GM19351 (cell line): ENCODE measurements around the gene ANKRD31.
"Not testable (repeated sequence)": the region's sequence is repeated elsewhere in the genome, so short reads cannot be mapped to it uniquely, and the experiment has no call there.

Experiments used
- ATAC-seq: cut with Tn5 transposase; IDR thresholded peaks from one replicate; pipeline ENCODE4 v1.9.1; 2021; ENCODE audit warnings: mild to moderate bottlenecking, moderate library complexity; ENCODE audit not compliant: unreplicated experiment

Gene ANKRD31

DNA sequence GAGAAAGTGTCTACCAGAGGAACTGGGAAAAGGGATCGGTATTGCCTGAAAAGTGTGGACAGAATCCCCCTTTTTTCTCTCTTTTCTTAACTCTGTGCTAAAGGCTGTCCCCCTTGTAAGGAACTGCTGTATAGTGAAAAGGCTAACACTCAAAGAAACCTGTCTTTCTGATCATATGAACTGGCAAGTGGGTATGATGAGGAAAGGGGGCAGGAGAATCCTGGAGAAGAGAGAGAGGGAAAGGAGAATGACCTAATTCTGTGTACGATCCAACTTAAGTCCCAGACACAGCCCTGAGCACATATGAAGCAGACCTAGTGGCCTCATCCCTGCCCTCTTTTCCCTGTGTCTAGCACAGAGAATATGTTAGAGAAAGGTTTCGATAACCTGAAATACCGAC, 967 bp downstream of the ANKRD31 start:
- no peak for ATAC-seq

DNA sequence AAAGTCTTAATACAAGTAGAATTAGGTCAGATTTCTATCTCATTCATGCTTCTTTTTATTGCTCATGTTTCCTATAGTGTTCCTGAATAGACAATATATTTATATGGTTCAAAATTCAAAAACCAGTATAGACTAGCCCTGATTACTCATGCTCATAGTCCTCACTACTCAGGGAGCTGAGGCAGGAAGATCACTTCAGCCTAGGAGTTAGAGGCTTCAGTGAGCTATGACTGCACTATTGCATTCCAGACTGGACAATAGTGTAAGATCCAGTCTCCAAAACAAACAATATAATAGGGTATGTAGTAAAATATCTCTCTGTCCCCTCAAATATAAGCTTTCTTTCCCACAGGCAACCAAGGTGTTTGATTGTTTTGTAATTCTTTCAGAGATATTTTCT, 2.4 kb downstream of the ANKRD31 start:
- ATAC-seq: no peak

DNA sequence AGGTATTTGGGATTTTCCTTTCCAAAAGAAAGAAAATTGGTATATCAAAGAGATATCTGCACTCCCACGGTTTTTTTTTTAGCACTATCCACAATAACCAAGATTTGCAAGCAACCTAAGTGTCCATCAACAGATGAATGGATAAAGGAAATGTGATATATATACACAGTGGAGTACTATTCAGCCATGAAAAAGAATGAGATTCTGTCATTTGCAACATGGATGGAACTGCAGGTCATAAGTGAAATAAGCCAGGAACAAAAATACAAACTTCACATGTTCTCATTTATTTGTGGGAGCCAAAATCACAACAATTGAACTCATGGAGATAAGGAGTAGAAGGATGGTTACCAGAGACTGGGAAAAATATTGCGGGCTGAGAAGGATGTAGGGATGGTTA, 9.8 kb downstream of the ANKRD31 start:
- no peak for ATAC-seq

DNA sequence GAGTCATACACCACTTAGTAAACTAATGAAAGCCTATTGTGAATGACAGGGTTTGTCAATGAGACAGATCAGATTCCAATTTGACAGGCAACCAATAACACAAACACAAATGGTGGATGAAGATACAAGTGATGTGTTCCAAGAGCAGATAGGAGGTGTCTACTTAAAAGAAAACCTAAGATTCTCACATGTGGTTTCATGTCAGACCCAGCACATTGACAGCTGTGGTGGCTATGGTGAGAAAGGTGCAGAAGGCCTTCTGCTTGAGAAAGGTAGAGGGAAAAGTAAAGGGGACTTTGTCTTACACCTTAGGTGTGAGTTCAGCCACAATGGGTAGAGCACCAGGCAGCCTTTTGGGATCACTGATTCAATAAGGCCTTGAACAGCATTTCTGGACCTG, 11.2 kb downstream of the ANKRD31 start:
- ATAC-seq: no peak

DNA sequence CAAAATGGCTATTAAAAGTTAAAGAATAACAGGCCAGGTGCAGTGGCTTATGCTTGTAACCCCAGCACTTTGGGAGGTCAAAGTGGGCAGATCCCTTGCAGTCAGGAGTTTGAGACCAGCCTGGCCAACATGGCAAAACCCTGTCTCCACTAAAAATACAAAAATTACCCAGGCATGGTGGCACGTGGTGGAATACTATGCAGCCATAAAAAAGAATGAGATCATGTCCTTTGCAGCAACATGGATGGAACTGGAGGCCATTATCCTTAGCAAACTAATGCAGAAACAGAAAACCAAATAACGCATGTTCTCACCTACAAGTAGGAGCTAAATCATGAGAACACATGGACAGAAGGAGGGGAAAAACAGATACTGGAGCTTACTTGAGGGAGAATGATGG, 15.9 kb downstream of the ANKRD31 start:
- ATAC-seq: not testable (repeated sequence)

DNA sequence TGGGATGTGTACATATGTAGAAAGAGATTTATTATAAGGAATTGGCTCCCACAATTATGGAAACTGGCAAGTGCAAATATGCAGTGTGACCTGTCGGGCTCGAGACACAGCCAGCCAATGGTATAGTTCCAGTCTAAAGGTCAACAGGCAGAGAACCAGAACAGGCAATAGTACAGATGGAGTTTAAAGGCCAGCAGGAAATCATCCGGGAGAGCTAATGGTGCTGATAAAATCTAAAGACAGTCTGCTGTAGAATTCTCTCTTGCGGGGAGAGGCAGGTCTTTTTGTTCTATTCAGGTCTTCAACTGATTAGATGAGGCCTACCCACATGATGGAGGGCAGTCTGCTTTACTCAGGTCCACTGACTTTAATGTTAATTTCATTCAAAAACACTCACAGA, 21.8 kb downstream of the ANKRD31 start:
- ATAC-seq: no peak

DNA sequence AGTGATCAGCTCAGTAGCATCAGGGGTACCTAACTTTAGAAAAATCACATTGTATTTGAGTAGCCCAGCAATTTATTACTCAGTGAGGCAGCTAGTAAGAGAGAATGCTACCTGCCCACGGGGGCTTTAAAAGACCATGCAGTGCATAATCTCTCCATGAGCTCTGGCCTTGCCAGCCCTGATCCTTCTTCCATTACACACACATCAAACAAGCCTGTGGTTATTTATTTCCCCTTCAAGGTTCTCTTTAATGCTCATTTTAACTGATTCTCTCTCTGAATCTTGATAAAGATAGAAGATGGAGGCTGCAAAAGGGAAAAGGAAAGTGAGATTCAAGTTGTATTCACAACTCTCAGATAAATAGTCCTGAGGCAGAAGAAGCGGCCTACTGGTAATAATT, 22.3 kb downstream of the ANKRD31 start:
- ATAC-seq: no peak

DNA sequence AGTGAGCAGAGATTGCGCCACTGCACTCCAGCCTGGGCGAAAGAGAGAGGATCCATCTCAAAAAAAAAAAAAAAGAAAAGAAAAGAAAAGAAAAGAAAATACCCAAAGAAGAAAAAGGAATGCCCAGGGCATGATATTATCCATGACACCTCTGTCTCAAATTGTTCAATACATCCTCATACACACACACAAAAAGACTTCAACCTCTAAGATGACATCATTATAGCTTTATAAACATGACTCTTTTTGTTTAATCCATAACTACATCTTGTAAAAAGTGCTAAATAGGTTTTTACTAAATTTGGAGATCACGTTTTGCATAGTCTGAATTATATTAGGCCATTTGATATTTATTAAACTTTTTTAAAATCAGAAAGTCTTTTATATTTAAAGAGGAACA, 33.1 kb downstream of the ANKRD31 start:
- no peak for ATAC-seq

DNA sequence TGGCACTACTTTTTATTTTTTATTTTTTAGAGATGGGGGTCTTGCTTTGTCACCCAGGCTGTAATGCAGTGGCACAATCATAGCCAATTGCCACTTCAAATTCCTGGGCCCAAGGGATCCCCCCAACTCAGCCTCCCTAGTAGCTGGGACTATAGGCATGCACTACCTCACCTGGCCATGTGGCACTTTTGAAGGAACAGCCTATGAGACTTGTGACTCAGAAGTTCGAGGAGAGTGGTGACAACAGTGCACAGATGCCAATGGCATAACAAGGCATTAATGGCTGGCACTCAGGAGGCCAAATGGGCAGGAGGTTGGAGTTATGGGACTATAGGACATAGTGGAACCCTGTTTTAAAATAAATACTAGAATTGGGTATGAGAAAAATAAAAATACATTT, 33.7 kb downstream of the ANKRD31 start:
- ATAC-seq: no peak

DNA sequence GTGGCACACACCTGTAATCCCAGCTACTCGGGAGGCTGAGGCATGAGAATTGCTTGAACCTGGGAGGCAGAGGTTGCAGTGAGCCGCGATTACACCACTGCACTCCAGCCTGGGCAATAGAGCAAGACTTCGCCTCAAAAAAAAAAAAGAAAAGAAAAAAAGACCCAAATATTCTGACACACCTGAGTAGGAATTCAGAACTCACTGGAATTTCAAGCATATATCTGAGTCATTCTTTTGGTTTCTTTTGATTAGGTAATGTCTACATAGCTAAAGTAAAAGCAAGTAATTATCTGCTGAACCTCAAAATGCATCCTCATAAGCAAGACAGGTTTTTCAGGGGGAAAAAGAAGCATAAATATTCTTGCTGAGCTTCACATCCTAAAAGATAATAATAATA, 35.9 kb downstream of the ANKRD31 start:
- ATAC-seq: no peak

DNA sequence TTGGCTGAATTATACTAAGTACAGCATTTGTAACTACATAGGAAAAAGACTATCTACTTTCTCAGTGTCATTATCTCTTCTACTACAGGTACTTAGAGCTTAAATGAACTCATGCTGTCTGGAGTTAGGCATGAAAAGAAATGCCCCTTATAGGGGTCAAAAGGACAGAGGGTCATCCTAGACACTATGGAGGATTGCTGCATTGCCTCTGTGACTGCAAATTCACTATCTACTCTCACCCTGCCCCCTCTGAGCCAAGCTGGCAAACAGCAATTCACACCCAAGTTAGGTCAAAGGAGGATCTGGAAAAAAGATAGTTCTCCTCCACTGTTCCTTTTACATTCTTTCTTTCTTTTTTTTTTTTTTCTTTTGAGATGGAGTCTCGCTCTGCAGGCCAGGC, 36.7 kb downstream of the ANKRD31 start:
- ATAC-seq: no peak

DNA sequence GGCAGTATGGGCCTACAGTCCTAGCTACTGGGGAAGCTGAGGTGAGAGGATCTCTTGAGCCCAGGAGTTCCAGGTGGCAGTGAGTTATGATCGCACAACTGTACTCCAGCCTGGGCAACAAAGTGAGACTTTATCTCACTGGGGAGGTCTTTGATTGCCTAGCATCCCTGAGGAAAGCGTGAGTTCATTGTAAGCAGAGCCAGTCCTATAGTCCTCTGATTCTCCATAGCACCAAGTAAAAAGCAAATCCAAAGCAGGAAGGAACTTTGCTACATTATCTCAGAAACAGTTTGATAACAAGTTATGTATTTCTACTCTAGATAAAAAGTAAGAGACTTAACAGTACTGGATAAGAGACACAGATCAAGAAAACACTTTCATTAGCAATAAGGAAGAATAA, 37.6 kb downstream of the ANKRD31 start:
- ATAC-seq: no peak

DNA sequence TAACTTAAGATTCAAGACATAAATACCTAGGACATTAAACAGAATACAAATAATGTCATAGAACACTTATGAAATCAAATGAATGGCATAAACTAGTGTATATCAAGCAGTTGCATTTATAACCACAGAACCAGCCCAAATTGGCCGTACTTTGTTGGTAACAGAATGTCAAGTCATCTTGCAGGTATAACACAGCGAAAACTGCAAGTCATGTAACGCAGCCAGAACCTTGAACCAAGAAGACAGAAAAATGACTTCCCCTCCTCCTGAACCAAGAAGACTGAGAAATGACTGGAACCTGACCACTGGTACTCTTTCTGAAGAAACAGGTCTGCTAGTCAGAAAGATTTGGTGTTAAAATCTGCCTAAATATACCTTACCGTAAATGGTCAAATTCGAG, 38.9 kb downstream of the ANKRD31 start:
- no peak for ATAC-seq

DNA sequence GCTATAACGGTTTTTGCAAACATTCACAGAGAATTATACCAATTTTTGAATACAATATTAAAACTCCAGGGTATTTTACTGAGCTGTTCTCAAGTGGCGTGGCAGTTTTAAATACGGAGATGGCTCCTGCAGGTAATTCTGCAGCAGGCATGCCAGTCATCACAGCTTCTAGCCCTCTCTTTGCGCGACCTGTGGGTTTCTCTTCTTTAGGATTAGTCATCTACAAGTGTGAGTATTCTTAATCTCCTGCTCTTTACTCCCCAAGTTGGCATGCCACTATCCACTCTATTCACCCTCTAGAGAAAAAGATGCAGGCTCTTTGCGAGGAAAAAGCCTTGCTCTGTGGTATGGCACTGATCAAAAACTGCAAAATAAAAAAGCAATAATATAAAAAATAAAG, 43.9 kb downstream of the ANKRD31 start:
- no peak for ATAC-seq

DNA sequence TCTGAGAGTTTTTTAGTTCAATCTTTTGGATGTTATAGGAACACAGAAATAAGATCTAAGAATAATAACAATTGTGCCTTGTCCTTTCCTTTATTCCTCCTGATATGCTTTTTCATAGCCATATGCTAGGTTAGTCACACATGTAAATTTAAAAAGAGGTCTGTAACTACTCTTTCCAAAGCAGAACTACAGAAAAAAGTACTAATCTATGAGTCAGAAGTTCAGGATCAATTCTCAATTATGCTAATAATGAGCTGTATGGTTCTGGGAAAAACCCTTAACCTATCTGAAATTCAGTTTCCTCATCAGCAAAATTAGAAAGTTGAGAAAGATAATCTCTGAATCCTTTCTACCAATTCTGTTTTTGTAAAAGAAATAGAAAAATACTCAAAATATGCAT, 44.4 kb downstream of the ANKRD31 start:
- no peak for ATAC-seq

DNA sequence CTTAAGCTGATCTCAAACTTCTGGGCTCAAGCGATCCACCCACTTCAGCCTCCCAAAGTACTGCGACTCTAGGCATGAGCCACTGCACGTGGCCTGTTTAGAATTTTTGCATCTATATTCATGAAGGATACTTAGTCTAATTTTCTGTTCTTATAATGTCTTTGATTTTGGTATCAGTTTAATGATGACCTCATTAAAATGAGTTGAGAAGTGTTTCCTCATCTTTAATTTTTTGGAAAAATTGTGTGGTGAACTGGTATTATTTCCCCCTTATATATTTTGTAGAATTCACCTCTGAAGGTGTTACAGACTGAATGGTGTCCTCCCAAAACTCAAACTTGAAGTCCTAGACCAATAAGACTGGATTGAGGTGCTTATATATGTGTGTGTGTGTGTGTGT, 46.5 kb downstream of the ANKRD31 start:
- ATAC-seq: no peak

DNA sequence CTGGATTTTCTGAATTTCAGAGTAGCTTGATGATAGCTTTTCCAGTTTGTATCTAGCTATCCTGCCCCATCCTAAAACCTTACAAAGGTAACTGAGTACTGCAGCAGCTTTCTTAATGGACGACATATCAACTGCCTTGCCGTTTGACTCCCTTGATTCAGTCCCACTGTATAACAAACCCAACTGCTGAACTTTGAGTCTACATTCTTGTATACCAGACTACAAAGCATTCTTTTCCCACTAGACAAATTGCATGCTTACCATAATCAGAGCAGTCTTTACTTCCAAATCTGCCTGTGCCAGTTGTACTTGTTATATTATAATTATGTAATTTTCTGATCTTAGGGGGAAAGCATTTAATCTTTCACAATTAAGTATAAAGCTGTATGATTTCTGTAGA, 47.3 kb downstream of the ANKRD31 start:
- ATAC-seq: no peak

DNA sequence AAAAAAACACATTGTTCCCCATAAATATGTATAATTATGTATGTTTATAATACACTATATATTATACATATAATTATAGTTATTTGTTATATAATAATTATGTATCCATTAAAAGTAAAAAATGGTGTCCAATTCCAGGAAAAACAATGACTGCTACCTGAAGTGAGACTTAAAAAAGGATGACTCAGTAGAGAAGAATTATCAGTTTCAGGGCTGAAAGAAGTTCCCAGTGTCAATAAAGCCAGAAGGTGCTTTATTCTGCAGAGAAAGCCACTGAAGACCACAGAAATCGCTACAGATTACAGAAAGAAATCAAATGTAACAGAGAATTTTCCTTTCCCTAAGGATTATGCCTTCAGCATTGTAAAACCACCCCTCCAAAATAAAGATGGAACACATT, 50.9 kb downstream of the ANKRD31 start:
- no peak for ATAC-seq

DNA sequence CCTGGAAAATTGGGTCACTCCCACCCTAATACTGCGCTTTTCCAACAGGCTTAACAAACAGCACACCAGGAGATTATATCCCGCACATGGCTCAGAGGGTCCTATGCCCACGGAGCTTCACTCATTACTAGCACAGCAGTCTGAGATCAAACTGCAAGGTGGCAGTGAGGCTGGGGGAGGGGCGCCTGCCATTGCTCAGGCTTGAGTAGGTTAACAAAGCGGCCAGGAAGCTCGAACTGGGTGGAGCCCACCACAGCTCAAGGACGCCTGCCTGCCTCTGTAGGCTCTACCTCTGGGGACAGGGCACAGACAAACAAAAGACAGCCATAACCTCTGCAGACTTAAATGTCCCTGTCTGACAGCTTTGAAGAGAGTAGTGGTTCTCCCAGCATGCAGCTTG, 60.7 kb downstream of the ANKRD31 start:
- ATAC-seq: not testable (repeated sequence)

DNA sequence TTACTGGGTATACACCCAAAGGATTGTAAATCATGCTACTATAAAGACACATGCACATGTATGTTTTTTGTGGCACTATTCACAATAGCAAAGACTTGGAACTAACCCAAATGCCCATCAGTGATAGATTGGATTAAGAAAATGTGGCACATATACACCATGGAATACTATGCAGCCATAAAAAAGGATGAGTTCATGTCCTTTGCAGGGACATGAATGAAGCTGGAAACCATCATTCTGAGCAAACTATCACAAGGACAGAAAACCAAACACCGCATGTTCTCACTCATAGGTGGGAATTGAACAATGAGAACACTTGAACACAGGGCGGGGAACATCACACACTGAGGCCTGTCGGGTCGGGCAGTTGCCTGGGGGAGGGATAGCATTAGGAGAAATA, 61.8 kb downstream of the ANKRD31 start:
- ATAC-seq: not testable (repeated sequence)

DNA sequence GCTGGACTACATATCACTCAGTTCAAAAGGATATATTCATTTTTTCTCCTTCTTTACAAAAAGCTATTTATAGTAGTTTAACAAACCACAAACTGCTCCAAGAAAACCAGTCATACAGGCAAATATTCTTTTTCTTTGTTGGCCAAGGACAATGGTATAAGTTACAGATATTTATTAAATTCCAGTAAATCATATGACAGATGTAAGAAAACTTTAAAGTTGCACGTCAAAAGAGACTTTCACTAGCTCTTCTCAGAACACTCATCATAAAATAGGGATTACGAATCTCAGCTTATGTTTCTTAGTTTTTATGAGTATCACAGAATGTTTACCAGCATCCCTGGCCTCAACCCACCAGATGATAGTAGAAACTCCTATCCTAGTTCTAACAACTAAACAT, 67.2 kb downstream of the ANKRD31 start:
- ATAC-seq: no peak

DNA sequence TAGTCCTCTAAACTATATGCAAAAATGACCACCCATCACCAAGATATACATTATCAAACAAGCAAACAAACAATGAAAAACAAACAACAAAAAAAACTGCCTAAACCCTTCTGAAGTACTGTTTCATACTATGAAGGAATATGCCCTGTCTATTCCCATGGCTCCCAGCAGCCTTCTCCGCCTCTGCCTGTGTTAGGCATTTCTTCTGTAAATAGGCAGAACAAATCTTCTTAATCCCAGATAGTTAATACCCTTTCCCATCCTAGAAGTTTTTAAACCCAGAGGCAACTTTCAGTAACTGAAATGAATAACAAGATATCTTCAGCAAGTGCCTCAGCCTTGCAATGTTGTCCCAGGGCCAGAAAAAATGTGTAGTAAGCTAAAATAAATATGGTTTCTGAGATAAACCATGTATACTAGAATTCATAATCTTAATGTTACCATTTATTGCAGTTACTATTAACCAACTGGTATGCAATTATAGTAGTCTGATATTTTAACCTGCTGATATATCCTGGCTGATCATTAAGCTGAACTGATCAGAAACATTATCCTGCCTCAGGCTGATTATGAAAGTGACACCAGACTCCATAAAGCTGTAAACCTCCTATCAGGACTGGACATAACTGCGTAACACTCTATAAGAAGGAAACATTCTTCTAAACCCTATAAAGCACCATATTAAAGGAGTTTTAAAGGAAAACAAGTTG, 68.5 kb downstream of the ANKRD31 start:
- no peak for ATAC-seq

DNA sequence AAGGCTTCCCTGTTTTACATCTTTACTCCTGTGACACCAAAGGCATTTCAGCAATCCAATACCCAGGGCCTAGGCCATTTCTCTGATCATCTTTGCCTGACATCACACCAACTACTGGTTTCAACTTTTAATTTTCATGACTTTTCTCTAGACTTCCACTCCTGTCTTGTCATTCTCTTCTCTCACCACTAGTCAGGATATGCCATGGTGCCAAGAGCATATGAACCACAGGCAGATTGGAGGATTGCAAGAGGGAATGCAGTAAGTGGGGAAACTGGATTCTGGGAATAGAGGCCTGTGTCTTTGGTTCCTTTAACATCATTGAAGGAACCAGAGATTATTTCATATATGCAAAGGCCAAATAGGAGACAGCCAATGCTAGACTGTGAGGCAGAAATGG, 69.3 kb downstream of the ANKRD31 start:
- ATAC-seq: no peak
